GM21723 (cell line): ENCODE measurements around the gene GABRB3.

Experiments used
- ATAC-seq: cut with Tn5 transposase; IDR thresholded peaks from one replicate; pipeline ENCODE4 v1.9.1; 2021; ENCODE audit warnings: mild to moderate bottlenecking, moderate library complexity; ENCODE audit not compliant: unreplicated experiment

GABRB3 gene

DNA sequence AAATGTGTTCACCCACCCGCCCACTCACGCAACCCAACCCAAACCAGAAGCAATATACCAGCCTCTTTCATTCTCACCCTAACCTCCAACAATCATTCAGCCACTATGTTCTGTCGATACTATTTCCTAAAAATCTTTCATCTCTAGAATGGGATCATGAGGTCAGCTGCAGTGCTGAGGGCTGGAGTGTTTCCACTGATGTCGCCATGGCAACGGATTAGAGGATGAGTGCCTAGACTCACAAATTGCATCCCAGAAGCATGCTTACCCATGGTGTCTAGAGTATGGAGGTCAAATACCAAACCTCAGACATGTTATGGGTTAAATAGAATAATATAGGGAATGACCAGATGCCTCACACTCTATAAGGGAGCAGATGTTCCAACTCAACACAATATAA is 138.5 kb downstream of the GABRB3 start:
- ATAC-seq: no peak

DNA sequence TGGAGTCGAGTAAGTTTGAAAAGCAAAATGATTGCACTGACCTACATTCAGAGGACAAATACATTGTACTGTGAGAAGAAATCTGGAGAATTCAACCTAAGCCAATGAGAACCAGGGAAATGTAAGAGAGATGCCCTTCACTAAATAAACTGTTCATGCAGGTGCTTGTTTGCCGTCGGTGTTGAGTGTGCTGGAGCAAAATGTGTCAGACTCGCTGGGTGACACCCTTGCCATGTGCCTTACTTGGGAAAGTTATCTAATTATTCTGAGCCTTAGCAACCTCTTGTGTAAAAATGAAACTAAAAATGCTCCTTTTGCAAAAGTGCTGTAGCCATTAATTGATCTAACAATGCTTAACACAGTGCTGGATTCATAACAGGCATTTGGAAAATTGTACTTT is 140.4 kb downstream of the GABRB3 start:
- no peak for ATAC-seq

DNA sequence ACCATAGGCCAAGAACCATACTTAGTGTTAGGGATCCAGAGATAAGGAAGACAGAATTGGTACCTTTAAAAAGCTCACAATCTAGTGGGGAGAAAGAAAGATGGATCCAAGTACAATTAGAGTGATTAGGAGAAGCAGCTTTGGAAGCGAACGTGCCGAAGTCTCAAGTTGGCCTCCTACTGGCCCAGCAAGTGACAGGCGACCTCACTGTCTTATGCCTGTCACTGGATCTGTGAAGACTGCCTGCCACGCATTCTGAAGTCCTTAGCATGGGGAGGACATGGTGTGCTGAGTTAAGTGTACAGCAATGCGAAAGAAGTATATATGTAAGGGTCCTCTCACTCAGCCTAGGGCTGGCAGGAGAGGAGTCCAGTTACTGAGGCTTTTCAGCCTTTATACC is 141.0 kb downstream of the GABRB3 start:
- no peak for ATAC-seq

DNA sequence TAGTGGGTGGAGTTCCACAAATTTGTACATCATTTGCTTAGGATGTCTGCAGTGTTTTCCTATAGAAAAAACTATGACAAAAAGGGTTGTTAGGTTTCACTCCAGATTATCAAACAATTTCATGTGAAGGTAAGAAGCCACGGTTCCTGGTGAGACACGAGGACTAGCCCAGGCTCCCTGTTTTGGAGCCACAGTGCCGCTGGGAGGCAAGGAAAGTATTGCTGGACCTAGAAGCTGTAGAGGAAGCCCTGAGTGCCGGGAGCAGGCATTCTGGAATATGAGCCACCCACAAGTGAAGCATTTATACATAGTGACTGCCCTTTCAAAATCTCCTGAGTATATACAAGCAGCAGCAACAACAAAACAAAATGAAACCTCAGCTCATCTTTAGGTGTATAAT is 142.0 kb downstream of the GABRB3 start:
- no peak for ATAC-seq

DNA sequence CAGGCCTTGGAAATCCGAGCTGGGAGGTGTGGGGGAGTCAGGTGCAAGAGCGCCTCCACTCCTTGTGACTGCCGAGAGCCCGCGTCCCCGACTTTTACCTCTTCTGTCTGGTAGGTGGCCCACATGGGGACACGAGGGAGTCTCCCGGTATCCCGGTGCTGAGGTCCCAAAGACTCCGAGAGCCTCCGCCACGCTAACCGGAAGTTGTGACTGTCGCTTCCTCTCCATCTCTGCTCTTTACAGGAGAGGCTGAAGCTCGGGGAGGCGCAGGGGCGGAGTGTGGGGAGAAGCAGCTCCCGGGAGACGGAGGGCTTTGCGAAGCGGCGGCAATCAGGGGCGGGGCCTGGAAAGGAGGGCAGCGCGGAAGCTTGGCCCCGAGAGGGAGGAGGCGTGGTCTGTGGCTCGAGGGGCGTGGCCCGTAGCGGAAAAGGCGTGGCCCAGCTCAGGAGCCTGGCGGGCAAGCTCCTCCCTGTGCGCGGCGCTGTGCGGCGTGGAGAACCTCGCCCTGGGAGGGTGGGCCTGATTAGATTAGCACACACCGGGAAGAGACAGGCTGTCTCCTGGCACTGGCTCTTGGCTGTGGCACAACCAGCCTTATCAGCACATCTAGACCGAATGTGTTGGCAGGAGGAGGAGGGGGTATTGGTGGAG is 143.9 kb downstream of the GABRB3 start:
- ATAC-seq: no peak

DNA sequence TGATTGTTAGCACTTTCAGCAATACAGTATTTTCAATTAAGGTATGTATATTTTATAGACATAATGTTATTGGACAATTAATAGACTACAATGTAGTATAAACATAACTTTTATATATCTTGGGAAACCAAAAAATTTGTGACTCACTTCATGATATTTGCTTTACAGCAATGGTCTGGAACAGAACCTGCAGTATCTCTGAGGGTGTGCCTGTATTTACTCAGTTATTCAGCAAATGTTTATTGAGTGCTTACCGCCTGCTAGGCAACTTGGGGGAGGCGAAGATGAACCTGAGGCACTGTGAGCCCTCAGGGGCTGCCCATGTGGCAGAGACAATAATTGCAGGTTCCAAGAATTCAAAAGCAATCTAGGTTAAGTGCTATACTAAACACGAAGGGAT is 144.8 kb downstream of the GABRB3 start:
- ATAC-seq: no peak

DNA sequence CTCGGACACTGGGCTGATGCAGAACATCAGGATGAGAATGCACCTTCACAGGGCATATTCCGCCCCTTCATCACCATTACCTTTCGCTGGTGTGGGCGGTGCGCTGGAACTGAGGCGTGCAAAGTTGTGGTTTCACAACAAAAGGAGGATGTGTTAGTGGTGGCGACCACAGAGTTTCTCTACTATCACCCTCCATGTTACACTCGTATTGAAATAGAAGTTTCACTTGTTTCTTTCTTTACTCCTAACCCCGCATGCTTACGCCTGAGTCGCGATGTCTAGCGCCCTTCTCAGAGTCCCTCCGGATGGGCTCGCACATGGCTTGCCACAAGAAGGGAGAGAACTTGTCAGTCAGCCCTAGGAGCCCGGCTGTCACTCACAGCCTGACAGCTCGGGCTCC is 148.7 kb downstream of the GABRB3 start:
- ATAC-seq: no peak

DNA sequence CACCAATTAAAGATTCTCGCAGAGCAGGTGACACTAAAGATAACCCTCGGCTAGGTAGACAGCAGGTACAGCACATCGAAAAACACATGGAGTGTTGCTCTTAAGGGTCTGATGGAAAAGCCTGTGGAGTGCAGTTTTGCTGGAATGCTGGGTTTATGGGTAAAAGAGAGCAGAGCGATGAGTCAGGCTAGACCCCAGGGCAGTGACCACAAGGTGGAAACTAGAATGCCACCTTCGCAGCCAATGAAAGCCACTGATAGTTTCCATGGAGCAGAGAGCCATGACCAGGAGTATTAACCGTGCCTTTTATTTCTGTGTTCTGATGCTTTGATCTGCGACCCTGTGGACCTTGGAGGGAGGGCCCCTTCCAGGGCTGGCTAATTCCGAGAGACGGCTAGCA is 149.8 kb downstream of the GABRB3 start:
- no peak for ATAC-seq

DNA sequence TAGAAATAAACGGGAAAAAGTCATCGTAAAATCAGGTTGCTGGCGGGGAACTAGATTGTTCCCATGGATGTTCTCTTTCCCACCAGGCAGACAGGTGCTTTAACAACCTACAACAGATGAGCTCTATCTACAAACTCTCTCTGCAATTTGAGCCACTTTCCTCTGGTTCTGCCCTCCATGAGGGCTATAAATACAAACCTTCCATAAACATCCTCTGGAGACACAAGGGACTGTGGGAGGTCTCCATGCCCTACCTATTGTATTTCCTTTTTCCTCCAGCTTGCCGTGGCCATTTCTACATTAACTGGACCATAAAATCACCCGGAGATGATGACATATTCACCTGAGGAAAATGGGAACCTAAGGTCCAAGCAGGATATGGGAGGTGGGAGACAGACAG is 151.1 kb downstream of the GABRB3 start:
- no peak for ATAC-seq

DNA sequence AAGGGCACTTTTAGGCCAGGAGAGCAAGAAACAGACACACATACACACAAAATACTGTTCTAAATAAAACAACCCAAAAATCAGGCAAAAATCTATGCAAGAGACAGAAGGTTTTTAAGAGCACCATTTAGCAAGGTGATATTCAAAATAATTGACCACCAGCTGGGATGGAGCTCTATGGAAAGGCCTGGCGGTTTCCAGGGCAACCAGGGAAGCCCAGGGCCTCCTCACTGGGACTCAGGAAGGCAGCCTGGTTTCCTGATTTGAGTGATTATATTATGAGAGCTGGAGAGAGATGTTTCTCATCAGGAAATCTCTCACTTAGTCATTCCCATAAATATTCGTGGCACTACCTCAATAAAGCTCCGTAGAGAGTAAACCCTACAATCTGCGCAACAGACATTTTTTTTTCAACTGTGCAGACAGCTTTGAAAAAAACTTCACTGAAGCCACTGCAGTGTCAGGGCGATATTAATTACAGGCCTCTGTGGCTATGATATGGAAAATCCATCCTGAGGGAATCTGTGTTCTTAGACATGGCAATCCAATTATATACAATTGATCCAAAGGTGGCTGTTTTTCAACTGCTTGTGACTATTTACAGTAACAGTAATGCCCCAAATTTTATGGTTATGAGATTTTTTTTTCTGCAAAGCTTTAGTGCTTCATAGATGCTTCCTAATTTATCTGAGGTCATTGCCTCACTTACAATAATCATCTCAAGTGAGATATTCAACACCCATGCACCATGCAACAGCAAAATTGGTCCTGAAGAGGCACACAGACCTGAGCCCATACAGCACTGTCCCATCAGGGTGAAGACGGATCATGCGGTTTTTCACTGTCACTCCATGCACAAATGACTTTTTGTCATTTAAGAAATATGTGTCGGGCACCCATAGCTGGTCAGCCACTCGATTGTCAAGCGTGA is 152.1 kb downstream of the GABRB3 start:
- ATAC-seq: no peak

DNA sequence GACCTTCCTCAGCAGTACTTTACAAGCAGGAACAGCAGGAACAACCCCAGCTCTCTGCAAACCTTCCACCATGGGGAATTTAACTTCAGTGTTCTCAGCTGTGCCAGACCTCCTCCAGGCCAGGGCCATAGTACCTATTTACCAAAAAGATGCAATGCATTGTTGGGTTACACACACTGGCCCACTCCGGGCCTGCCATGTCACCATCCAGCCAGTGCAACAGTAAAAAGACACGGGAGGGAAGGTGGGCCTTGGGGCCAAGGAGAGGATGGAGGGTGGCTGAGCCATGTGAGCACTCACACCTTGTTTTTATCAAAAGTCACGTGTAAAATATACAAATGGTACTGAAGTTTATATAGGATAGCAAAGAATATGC is 157.0 kb downstream of the GABRB3 start:
- no peak for ATAC-seq

DNA sequence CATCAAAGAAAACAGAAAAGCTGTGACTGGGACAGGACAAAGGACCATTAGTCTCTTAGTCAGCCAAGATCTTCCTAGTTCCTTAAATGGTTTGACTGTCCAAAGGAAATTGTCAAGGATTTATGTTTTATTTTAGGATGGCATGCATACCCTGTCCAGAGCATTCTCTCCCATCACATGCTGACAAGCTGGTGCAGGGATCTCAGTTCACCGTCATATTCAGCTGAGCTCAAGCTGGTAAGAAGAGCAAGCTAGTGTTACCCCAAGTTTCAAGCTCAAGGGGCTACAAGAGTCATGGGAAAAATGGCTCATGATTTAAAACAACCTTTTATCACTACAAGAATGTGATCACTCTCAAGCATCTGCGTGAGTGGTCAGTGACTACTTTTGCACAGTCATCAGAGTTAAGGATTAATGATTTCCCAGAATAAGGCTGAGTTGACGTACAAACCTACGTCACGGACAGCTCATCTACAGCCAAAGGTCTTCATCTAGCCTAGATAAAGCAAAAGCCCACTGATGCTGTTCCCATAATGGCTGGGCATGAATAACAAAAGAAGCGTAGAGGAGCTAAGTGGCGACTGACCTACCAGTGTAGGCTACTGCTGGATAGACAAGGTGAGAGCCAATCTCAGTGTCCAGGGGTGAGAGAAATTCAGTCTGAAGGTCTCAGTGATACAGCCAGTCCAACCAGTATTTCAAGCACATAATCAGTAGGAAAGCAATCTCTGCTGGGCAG is 157.5 kb downstream of the GABRB3 start:
- ATAC-seq: no peak

DNA sequence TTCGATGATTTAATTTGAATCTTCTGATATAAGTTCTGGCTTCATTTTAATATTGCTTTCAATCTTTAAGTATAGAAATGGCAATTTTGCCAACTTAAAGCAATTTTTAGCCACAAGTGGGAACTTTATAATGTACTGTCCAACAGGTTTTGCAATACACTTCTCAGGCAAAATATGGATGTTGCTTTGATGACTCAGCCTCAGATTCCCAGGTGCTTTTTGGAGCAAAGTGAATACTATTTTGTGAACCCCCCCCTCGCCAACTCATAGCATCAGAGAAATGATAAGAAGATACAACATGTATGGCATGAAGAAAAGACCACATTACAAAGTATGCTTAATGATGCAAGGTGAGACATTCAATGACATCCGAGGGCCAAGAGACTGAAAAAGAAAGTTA is 158.1 kb downstream of the GABRB3 start:
- no peak for ATAC-seq

DNA sequence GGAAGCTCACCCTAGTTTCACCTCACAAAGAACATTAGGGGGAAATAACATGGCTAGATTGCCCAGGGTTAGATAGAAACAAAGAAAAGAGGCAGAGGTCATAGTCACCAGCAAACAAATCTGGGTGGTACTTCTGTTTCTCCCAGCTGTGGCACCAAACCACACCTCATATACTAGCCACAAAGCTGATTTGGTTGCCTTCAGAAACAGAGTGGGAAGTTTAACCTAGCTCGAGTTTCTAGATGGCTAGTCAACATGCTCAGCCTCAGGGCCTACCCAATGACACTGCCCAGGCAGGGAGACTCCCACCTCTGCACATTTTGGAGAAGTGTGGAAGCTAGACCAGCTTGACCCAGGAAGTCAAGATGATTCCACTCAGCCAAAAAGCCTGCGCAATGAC is 174.2 kb downstream of the GABRB3 start:
- no peak for ATAC-seq

DNA sequence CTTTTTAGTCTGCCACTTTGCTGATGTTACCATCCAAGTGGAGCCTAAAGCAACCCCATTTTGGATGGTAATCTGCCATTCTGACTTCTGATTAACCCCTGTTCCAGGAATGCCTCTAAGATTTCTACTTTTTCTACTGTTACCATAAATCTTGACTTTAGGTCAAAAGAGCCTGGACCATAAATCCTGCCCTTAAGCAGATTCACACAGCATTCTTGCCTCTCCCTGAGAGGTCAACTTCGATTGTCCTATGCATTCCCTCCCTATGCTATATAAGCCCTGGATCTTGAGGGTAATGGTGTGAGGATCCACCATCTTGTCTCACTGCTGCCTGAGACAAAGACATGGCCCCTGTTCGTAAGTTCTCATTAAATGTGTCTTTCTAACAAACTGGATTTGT is 177.3 kb downstream of the GABRB3 start:
- ATAC-seq: no peak

DNA sequence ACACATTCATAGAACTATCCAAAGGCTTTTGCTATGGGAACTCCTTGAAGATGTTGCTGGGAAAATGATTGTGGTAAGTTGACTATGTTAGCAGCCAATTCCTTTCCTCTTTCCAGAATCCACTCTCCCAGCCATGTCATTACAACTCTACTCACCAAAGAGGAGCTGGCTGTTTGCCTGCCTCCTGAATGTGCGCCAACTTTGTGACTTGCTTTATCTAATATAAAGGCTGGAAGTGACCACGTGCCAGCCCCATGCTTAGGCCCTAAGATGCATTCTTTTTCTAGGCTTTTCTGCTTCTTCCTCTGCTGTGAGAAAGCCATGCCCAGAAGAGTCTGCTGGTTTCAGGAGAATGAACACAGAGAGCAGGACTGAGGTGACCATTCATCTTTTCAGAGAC is 182.2 kb downstream of the GABRB3 start:
- no peak for ATAC-seq

DNA sequence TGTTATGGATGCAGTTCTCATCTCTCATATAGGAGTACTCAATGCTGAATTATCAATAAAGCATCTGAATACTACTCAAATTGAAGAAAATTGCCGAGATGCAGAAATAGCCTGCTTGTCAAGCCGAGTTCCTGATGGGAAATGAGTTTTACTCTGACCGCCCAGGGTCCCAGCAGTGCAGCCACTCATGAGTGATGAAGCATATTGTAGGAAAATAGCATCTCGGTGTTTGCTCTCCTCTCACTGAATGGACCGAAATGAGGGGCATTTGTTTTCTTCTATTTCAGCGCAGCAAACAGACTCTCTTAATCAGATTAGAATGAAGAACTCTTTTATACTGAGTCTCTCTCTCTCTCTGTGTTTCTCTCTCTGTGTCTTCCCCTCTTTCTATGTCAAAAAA is 190.0 kb downstream of the GABRB3 start:
- ATAC-seq: no peak

DNA sequence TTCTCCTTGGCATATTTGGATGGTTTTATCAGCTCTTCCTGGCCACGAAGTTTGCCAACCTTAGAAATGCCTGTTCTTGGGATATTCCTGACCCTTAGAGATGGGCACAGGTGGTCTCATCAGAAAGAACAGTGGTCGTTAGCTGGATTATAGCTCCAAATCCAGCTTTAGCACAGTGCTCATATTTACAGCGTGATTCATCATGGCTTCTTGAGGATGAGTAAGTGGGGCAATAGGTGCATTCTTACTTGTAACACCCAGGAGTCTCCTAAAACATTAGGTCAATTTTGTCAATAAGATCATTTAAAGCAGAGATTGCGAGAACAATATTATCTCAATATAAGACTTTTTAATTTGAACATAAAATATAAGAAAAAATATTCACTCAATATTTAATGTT is 191.9 kb downstream of the GABRB3 start:
- no peak for ATAC-seq

DNA sequence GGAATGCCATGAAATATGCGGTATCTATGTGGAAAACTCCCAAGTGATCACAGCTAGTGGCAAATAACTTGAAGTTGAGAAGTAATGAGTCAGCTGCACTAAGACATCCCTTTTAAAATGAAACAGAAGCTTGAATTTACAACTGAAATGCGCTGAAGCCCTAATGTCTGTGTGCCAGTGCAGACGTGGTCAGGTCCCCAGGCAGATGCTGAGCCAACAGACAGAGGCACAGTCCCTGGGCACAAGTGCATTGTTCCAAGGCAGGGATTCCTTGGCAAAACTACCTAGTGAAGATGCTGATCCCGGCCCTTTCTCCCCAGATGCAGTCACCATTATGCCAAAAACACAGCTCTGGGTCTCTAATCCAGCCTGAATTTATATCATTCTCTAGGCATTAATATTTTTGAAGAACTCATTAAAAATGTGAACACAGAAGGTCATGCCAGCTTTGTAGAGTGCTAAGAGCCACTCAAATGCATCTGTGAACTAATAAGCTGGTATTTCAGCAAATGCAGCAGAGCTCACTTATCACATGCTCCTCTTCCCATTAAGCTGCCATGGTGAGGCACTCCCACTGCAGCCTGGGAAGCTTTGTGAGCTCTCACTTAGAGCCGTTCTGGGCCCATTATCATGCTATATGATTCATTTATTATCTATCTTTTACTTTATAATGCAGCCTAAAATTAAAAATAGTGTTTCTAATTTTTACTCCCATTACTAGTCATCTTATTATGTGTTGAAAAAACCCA is 200.1 kb downstream of the GABRB3 start:
- ATAC-seq: no peak

DNA sequence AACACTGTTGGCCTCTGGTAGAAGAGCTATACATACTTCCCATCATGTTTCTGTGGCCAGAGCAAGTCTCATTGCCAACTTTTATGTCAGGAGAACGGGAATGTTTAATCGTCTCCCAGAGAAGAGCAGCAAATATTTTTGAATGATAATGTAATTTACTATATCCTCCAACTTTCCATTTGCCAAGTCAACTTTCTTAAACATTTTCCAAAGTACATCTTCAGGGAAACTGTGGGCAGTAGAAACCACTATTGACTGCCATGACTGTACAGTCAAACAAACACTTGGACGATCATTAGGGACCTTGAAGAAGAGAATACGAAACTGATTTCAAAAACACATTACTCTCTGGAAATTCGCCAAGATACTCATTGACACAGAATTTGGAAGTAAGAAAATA is 201.5 kb downstream of the GABRB3 start:
- no peak for ATAC-seq

DNA sequence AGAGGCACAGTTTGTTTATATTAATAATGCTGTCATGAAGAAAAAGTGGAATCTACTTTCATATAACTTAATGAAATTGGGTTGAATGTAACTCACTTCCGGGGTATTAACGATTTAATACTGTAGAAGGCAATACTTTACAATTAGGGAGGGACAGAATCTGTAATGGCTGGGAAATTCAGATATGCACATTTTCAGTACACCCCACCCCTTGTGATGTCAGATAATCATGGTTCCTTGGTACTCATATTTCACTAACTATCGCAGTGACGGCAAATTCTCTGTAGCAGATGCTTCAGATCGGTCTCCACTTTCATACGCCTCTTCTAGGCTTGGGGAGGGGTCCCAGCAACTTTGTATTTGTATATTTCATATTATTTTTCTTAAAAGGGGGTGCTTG is 207.3 kb downstream of the GABRB3 start:
- ATAC-seq: no peak
